Cardiac muscle cell (in vitro differentiated cells and primary cell): ENCODE measurements around the gene SNX12. TPM values are rescaled to one million over a fixed set of nuclear protein-coding genes. Genes with fewer than 3 reads are reported as not detected.

Experiments
- DNase-seq, 2 donors: peaks; one replicate each; pipeline versions ENCODE4 v3.0.0 to v3.0.0-alpha.2; 2010 to 2017; ENCODE audit warnings: low read depth in 1 of 2, low spot score in 1 of 2
- H3K27ac ChIP-seq: fragments of 200-600 bp; sonication (generic); 2 replicates; pipeline ENCODE4 v1.5.1; 2016
- H3K27me3 ChIP-seq: fragments of 200-600 bp; sonication (generic); 2 replicates; pipeline ENCODE4 v1.6.0; 2016; ENCODE audit warnings: control low read depth
- H3K36me3 ChIP-seq: fragments of 200-600 bp; sonication (generic); 2 replicates; pipeline ENCODE4 v1.5.1; 2016; ENCODE audit warnings: control low read depth
- H3K4me1 ChIP-seq: fragments of 200-600 bp; sonication (generic); 2 replicates; pipeline ENCODE4 v1.8.1; 2017; ENCODE audit warnings: low read depth, mild to moderate bottlenecking, mixed run types
- H3K4me3 ChIP-seq: fragments of 200-600 bp; sonication (generic); 2 replicates; pipeline ENCODE4 v1.5.1; 2016; ENCODE audit warnings: mild to moderate bottlenecking
- H3K9me3 ChIP-seq: fragments of 200-600 bp; sonication (generic); 2 replicates; pipeline ENCODE4 v1.5.1; 2017; ENCODE audit warnings: low read depth, mild to moderate bottlenecking, control low read depth
- CTCF ChIP-seq: IDR thresholded peaks from 2 replicates; pipeline ENCODE4 v1.5.1; 2012; ENCODE audit warnings: low read depth, mild to moderate bottlenecking, low read length
- polyA plus RNA-seq: library from polyadenylated mRNA; unstranded; fragments of >200 nt; fragmentation: Nextera tagmentation; extraction: Ambion mirVana; gene quantifications from 2 replicates; pipeline ENCODE4 v1.2.1, GENCODE V29; 2016
- total RNA-seq: library from RNA; depleted of rRNA; stranded (reverse); fragments of >200 nt; gene quantifications from 2 replicates; pipeline ENCODE4 v1.2.3, GENCODE V29; 2016

The SNX12 gene
- total and polyA plus RNA-seq, 2 experiments from 2014 or later = 6.6 to 45.7 TPM

- H3K27ac ChIP-seq = peak overlapping the region; percentile 50
- peak overlapping the region; percentile 87 for H3K4me3 ChIP-seq
- no peak for TF ChIP-seq CTCF
- DNase-seq = no peak
- H3K4me1 ChIP-seq = no peaks in the 10 kb centered on the region
- no peaks in the 10 kb centered on the region for H3K27me3 ChIP-seq
- H3K9me3 ChIP-seq = no peaks in the 10 kb centered on the region
- H3K36me3 ChIP-seq = no peaks in the 10 kb centered on the region
Observed at GRCh38 chrX:71067712-71068043, 456 bp downstream of the SNX12 start.

GRCh38 chrX:71067089-71067488 is 1.0 kb downstream of the SNX12 start:
- Histone ChIP-seq H3K4me3 (peak overlapping the region; percentile 87), H3K36me3 (no peaks in the 10 kb centered on the region), H3K27me3 (no peaks in the 10 kb centered on the region), H3K27ac (peak overlapping the region; percentile 50), H3K9me3 (no peaks in the 10 kb centered on the region), H3K4me1 (no peaks in the 10 kb centered on the region)
- no peak for DNase-seq
- no peak for TF ChIP-seq CTCF

- Histone ChIP-seq H3K4me3 (no peak overlapping the region), H3K27ac (no peak overlapping the region), H3K4me1 (no peaks in the 10 kb centered on the region), H3K27me3 (no peaks in the 10 kb centered on the region), H3K36me3 (peaks cover 2% of the 10 kb centered on the region), H3K9me3 (no peaks in the 10 kb centered on the region)
- no peak for DNase-seq
- no peak for TF ChIP-seq CTCF
Observed at GRCh38 chrX:71060127-71060526, 8.0 kb downstream of the SNX12 start.

DNA sequence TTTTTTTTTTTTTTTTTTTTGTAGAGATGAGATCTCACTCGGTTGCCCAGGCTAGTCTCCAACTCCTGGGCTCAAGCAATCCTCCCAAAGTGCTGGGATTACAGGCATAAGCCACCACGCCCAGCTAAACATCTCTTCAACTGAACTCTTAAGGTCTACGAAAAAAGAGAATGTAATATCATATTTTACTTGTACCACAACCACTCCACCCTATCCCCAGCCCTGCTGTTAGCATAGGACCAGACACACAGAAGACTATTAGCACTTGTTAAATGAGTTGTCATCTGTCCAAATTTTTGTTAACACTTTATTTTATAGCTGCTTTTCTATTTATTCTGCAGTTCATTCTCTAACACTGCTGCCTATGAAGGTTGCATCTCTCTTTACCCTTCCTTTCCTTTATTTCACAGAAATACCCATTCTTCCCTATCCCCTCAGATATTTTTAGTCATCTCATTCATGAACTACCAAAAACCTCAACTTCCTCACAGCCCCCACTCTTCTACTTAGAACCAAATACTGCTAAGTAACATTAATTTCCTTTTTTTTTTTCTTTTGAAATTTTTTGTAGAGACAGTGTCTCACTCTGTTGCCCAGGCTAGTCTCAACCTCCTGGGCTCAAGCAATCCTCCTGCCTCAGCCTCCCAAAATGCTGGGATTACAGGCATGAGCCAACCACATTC is 10.1 kb downstream of the SNX12 start:
- no peak for DNase-seq
- Histone ChIP-seq H3K9me3 (no peaks in the 10 kb centered on the region), H3K4me3 (no peak overlapping the region), H3K27me3 (no peaks in the 10 kb centered on the region), H3K36me3 (peaks cover 2% of the 10 kb centered on the region), H3K4me1 (no peaks in the 10 kb centered on the region), H3K27ac (no peak overlapping the region)
- no peak for TF ChIP-seq CTCF

DNA sequence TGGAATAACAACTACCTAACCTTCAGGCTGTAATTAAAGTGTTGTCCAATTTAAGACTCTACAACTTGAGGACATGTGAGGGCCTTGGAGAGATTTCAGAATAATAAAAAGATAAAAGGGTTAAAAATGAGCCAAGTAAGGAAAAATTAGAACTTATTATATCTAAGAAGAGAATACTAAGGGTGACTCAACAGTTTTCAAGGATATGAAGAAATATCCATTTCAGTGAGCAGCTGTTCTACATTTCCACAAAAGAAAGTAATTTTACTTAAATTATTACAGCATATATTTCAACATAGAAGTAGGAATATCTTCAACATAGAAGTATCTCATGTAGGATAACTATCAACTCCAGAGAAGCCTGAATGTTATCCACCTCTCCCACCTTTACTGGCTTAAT is 11.3 kb downstream of the SNX12 start:
- no peak overlapping the region for H3K4me3 ChIP-seq
- H3K27ac ChIP-seq = no peak overlapping the region
- H3K27me3 ChIP-seq = no peaks in the 10 kb centered on the region
- TF ChIP-seq CTCF = no peak
- no peaks in the 10 kb centered on the region for H3K4me1 ChIP-seq
- H3K36me3 ChIP-seq = peaks cover 2% of the 10 kb centered on the region
- DNase-seq = peak in 1 of 2 donors; percentile 63
- no peaks in the 10 kb centered on the region for H3K9me3 ChIP-seq
